NCI-H460 (cell line): ENCODE data around the gene DNAH12. TPM values are rescaled to one million over a fixed set of nuclear protein-coding genes. Genes with fewer than 3 reads are reported as not detected.

Experiments used
- DNase-seq: peaks from one replicate; pipeline ENCODE4 v3.0.0-alpha.2; 2016; ENCODE audit warnings: low read depth; ENCODE audit errors: extremely low read depth
- small RNA-seq, 2 experiments: library from RNA; depleted of rRNA; stranded (forward); fragments of <200 nt; gene quantifications; one replicate each; pipeline ENCODE3, GENCODE V24; 2014
- total RNA-seq: library from RNA; depleted of rRNA; stranded (reverse); fragments of >200 nt; shearing (Covaris generic); gene quantifications from 2 replicates; pipeline ENCODE4 v1.2.3, GENCODE V29; 2014; rRNA removed

The DNAH12 gene
- total RNA-seq, 1 experiment from 2014 or later: not detected

GRCh38 chr3:57256844-57257243 lies 287.3 kb downstream of the DNAH12 start:
- no peak for DNase-seq

DNA sequence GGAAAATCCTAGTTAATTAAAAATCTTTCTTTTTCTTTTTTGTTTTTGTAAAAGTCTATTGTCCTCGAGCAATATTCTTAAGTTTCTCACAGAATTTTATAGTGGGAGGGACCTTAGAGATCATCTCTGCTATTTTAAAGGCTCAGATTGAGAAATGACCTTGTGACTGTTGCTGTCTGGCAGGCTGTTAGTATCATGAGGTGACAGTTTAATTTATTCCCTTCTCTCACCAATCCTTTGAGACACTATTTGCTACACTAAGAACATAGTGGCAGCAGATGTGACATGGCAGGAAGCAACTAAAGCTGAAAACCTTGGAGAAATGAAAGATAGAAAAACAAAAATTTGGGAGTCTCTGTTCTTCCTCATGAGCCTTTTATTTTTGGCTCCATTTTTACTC lies 291.7 kb downstream of the DNAH12 start:
- no peak for DNase-seq

DNA sequence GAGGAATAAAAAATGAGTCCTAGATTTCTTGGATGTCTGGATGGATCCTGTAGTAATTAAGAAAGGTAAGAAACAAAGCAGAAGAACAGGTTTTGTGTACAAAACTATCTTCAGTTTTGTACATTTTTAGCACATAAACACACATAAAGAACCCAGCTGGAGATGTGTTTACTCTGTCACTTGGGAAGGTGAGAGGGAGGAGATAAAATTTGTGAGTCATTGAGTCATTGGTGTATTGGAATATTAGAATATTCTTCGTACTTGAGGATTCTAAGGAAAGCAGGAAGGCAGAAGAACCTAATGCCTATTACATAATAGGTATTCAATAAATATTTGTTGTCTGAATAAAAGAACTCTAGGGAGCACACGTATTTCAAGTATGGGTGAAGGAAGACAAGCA lies 299.2 kb downstream of the DNAH12 start:
- DNase-seq: no peak

Small RNA genes lying within 50 kb of the gene (small RNA-seq; reads per million reads assigned to genes)
- gene RF00019 (0 reads per million in 2 experiments), gene RNU6-108P (0 reads per million in 2 experiments), gene RNU6-1181P (0 reads per million in 2 experiments), gene RNU6-483P (0 reads per million in 2 experiments)

Other genes with a start within 250 kb of the DNAH12 start
- 14.0 TPM in 2 replicates for gene PDE12, start 11.9 kb upstream of the DNAH12 start, total RNA-seq
- gene ARF4, start 53.0 kb upstream of the DNAH12 start, total RNA-seq: 183 and 199 TPM in 2 replicates
- 32.1 and 37.1 TPM in 2 replicates for gene DENND6A, start 148.7 kb upstream of the DNAH12 start, total RNA-seq
- gene SLMAP, start 212.0 kb upstream of the DNAH12 start, total RNA-seq: 39.3 and 39.9 TPM in 2 replicates